ENCODE measurements around the gene ANKRD55.
A peak's percentile ranks its signal among the peaks of the same experiment; 100 is the strongest.
"Not testable (repeated sequence)": the region's sequence is repeated elsewhere in the genome, so short reads cannot be mapped to it uniquely, and the experiment has no call there.

The ANKRD55 gene

DNA sequence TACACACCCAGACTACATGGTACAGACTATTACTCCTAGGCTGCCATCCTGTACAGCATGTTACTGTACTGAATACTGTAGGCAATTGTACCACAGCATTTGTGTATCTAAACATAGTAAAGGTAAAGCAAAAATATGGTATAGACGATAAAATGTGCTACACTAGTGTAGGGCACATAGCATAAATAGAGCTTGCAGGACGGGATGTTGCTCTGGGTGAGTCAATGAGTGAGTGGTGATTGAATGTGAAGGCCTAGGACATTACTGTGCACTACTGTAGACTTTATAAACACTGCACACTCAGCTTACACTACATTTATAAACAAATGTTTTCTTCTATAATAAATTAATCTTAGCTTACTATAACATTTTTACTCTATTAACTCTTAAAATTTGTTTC is 25.6 kb downstream of the ANKRD55 start:
- DNase-seq (ENCODE audit: low read depth), result no peak

- DNase-seq (ENCODE audit: low read depth), result no peak
Observed at GRCh38 chr5:56206126-56206910, 26.8 kb downstream of the ANKRD55 start.

- not testable (repeated sequence) for DNase-seq (ENCODE audit: low read depth)
Observed at GRCh38 chr5:56203936-56204335, 29.2 kb downstream of the ANKRD55 start.

GRCh38 chr5:56202483-56202882 is 30.6 kb downstream of the ANKRD55 start:
- no peak for DNase-seq (ENCODE audit: low read depth)

- DNase-seq (ENCODE audit: low read depth), result not testable (repeated sequence)
Observed at GRCh38 chr5:56201762-56202261, 31.3 kb downstream of the ANKRD55 start.

- peak; percentile 28 for DNase-seq (ENCODE audit: low read depth)
Observed at GRCh38 chr5:56200971-56201666, 32.0 kb downstream of the ANKRD55 start.

DNA sequence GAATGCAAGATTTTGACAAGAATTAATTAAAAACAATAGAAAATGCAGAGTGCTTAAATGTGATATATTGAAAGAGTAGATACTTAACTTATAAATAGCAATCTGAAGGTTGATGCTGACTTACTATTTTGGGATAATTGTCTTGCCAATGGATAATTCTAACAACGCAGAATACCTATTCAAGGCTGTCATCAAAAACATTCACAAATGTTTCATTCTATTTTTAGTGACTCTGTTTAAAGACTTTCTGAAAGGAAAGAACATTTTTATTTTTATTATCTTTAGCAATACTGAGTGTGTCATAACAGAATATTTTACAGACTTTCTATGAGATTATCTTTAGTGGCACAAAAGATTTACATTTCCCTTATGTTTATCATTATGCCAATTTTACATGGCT is 38.1 kb downstream of the ANKRD55 start:
- no peak for DNase-seq (ENCODE audit: low read depth)

- DNase-seq (ENCODE audit: low read depth), result no peak
Observed at GRCh38 chr5:56192246-56192645, 40.9 kb downstream of the ANKRD55 start.

GRCh38 chr5:56191656-56192055 is 41.5 kb downstream of the ANKRD55 start:
- no peak for DNase-seq (ENCODE audit: low read depth)

DNA sequence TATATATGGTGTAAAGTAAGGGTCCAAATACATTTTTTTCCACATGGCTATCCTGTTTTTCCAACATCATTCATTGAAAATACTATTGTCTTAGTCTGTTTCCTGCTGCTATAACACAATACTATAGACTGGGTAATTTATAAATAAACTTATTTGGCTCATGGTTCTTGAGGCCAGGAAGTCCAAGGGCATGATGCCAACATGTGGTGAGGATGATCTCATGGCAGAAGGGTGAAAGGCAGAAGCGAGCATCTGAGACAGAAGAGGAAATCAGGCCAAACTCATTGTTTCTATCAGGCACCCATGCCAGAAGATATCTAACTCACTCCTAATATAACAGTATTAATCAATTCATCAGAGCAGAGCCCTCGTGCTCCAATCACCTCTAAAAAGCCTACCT is 42.6 kb downstream of the ANKRD55 start:
- DNase-seq (ENCODE audit: low read depth), result peak; percentile 11

GRCh38 chr5:56185768-56186311 is 47.3 kb downstream of the ANKRD55 start:
- no peak for DNase-seq (ENCODE audit: low read depth)

- DNase-seq (ENCODE audit: low read depth), result no peak
Observed at GRCh38 chr5:56183506-56183905, 49.6 kb downstream of the ANKRD55 start.

DNA sequence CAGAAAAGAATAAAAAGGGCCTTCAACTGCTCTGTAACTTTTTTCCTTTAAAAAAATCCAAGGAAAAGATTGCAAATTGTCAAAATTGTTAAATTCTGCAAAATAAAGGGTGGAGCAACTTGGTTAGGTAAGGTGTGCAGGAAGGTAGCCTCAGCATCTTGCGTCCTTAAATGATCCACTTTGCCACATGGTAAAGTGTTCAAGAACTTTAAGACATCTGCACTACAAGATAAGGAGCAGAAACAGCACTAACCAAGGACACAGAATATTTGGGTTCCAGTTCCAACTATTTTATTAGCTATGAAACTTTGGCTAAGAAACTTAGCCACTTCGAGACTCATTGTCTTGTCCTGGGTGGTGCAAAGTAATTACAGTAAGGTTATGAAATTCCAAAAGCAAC is 53.7 kb downstream of the ANKRD55 start:
- DNase-seq (ENCODE audit: low read depth), result no peak

DNA sequence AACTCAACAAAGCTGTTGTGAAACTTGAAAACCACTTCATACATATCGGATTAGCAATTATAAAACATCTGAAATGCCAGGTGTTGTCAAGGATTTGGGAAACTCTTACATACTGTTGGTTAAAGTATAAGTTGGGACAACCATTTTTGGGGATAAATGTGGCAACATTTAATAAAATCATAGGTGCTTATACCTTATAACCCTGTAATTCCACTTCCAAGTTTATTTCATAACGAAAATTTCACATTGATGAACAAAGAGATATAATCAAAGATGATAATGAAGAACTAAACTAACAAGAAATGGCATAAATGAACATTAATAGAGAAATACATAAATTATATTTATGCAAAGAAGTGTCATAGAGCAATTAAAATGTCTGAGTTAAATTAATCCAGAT is 54.3 kb downstream of the ANKRD55 start:
- DNase-seq (ENCODE audit: low read depth), result no peak

GRCh38 chr5:56176871-56177533 is 56.1 kb downstream of the ANKRD55 start:
- no peak for DNase-seq (ENCODE audit: low read depth)

- no peak for DNase-seq (ENCODE audit: low read depth)
Observed at GRCh38 chr5:56176155-56176798, 56.9 kb downstream of the ANKRD55 start.

DNA sequence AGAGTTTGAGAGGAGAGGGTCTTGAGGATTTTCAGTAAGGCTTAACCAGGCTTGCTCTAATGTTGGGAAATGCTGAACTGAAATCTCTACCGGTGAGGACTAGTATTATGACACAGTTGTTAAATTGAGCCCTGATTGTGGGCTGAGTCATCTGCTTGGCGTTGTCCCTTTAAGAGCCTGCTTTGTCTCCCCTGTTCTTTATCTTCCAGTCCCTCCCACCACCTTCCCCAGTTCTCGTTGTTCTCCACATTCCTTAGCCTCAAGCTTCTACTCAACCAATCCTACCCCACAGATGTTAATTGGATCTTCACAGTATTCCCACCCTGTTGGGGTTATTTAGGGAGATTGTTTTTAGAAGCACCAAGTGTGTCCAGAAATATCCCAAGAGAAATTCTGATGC is 57.6 kb downstream of the ANKRD55 start:
- no peak for DNase-seq (ENCODE audit: low read depth)

- no peak for DNase-seq (ENCODE audit: low read depth)
Observed at GRCh38 chr5:56175021-56175420, 58.1 kb downstream of the ANKRD55 start.

DNA sequence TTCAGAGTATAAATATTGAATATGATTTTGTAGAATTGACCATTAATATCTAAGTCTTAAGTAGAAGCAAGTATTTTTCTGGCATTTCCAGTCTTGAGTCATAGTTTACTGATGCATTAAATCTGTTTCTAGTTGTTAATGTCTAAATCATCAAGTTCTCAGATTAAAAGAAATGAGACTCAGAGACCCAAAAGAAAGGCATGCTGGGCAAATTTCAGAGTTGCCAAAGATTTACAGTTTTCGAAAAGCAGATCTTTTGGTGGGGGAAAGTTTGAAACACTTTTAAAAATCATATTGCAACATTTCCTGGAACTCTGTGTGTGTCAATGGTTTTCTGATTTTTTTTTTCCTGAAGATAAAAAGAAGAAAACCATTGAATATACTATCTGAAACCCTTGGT is 60.9 kb downstream of the ANKRD55 start:
- DNase-seq (ENCODE audit: low read depth), result no peak

DNA sequence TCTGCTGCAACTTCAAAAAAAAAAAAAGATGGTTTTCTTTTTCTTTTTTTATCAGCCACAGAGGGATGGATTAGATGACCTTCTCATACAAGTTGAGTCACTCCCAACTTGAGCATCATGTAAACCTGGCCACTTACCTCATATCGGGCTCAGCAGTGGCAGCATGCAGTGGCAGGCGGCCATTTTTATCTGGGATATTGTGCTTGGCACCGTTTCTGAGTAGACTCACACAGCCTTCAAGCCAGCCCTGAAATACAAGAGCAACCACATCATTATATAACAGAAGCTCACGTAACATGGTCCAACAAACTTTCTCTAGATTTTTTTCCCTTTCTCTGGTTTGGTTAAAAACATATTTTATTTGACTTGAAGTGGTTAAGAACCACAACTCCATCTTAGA is 62.6 kb downstream of the ANKRD55 start:
- DNase-seq (ENCODE audit: low read depth), result no peak

GRCh38 chr5:56169949-56170348 is 63.2 kb downstream of the ANKRD55 start:
- DNase-seq (ENCODE audit: low read depth), result no peak

GRCh38 chr5:56169281-56169680 is 63.8 kb downstream of the ANKRD55 start:
- no peak for DNase-seq (ENCODE audit: low read depth)

Data from stimulated activated CD8-positive, alpha-beta memory T cell treated with anti-CD3 and anti-CD28 coated beads, Interleukin-12 subunit alpha, Interleukin-12 subunit beta, amount 100 ng/mL, for 1 hour (primary cell).